PFSK-1 (cell line): ENCODE measurements around the gene TMPRSS9.

Experiments used
- FOXP2 ChIP-seq: optimal IDR thresholded peaks from 2 replicates; pipeline ENCODE3; 2011; ENCODE audit warnings: borderline replicate concordance, control low read depth, inconsistent platforms; ENCODE audit not compliant: insufficient read depth; ENCODE audit errors: extremely low read length, extremely low read depth
- POLR2AphosphoS5 ChIP-seq: IDR thresholded peaks from 2 replicates; pipeline ENCODE4 v1.6.1; 2012; ENCODE audit warnings: low read depth, mild to moderate bottlenecking, control low read depth, low read length, moderate library complexity
- SIN3A ChIP-seq: IDR thresholded peaks from 2 replicates; pipeline ENCODE4 v1.6.1; 2012; ENCODE audit warnings: mild to moderate bottlenecking, low read length, moderate library complexity, borderline replicate concordance; ENCODE audit not compliant: insufficient read depth
- TAF1 ChIP-seq: IDR thresholded peaks from 2 replicates; pipeline ENCODE4 v1.6.1; 2012; ENCODE audit warnings: low read length, control low read depth, borderline replicate concordance; ENCODE audit not compliant: insufficient read depth
- TF ChIP-seq, protein P1 (sequence below), 2 experiments: IDR thresholded peaks; 2 replicates each; pipeline versions ENCODE4 v1.6.1 to v1.8.0; 2011 to 2012; ENCODE audit warnings: low read depth in 2 of 2, low read length in 2 of 2, control low read depth in 1 of 2, inconsistent platforms in 1 of 2, mild to moderate bottlenecking in 1 of 2, moderate library complexity in 1 of 2; ENCODE audit not compliant: insufficient read depth in 1 of 2

DNA sequence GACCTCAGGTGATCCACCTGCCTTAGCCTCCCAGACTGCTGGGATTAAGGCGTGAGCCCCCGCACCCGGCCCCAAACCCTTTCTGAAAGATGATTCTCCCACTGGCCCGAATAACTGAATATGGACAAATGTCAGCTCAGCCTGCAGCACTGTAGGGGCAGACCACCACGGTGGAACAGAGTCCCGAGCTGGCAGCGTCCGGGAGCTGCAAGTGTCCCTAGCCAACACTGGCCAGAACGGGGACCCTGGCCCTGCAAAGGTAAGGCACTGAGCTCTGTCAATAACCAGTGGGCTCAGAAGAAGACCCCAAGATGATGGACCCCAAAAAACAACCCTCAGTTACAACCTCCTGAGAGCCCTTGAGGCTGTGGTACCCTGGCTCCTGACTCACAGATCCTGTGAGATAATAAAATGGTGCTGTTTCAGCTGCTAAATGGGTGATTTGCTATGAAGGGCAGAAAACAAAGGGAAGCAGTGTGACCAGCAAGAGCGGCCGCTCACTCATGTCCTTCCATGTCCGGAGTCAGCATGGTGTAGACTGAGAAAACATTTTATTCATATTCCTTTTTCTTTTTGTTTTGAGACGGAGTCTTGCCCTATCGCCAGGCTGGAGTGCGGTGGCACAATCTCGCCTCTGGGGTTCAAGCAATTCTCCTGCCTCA, 33.2 kb upstream of the TMPRSS9 start:
- no peak for TF ChIP-seq TAF1
- TF ChIP-seq POLR2AphosphoS5, result no peak
- TF ChIP-seq SIN3A, result no peak
- TF ChIP-seq, protein P1, sequence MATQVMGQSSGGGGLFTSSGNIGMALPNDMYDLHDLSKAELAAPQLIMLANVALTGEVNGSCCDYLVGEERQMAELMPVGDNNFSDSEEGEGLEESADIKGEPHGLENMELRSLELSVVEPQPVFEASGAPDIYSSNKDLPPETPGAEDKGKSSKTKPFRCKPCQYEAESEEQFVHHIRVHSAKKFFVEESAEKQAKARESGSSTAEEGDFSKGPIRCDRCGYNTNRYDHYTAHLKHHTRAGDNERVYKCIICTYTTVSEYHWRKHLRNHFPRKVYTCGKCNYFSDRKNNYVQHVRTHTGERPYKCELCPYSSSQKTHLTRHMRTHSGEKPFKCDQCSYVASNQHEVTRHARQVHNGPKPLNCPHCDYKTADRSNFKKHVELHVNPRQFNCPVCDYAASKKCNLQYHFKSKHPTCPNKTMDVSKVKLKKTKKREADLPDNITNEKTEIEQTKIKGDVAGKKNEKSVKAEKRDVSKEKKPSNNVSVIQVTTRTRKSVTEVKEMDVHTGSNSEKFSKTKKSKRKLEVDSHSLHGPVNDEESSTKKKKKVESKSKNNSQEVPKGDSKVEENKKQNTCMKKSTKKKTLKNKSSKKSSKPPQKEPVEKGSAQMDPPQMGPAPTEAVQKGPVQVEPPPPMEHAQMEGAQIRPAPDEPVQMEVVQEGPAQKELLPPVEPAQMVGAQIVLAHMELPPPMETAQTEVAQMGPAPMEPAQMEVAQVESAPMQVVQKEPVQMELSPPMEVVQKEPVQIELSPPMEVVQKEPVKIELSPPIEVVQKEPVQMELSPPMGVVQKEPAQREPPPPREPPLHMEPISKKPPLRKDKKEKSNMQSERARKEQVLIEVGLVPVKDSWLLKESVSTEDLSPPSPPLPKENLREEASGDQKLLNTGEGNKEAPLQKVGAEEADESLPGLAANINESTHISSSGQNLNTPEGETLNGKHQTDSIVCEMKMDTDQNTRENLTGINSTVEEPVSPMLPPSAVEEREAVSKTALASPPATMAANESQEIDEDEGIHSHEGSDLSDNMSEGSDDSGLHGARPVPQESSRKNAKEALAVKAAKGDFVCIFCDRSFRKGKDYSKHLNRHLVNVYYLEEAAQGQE (IDR thresholded peaks at IDR 0.05; ENCODE audit: insufficient read depth in 1 of 2, low read depth in 2 of 2, low read length in 2 of 2), result no peak
- TF ChIP-seq FOXP2, result no peak
